ENCODE measurements around the gene CARD10. TPM values are rescaled to one million over a fixed set of nuclear protein-coding genes. Genes with fewer than 3 reads are reported as not detected.

CARD10 gene
- total RNA-seq, 1 experiment from 2014 or later, result 0.26 TPM

DNA sequence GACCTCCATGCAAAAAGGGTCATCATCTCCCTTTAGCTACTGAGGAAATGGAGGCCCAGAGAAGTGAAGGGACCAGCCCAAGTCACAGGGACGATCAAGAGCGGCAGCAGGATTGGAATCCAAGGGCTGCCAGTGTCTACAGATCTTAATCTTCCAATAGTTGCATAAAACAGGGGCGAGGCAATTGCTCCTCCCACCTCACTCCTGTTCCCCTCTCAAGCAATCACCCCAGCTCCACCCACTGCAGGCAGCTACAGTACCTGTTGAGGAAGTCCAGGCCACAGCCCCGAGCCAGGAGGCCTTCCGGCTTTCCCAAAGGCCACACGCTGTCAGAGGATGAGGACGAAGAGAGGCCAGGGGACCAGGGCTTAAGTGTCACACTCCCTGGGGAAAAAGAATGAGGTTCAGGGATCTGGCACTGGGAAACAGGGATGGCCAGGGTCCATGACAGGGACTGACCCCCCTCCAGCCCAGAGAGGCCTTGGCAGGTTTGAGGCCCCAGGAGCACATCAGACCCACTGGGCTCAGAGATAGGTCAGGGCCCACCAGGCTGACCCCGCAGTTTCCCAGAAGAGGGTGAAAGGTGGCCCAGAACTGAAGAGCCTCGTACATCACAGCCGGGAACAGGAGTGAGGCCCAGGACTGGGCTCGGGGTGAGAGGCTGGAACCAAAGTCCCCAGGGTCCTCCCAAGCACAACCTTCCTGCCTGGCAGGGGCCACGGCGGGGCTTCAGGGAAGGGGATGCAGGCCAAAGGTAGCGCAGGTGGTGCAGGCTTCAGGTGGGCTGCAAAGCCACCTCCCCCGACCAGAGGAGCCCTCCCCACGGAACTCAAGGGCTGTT is 16.7 kb downstream of the CARD10 start:
- Histone ChIP-seq H3K4me1 (ENCODE audit: insufficient read depth, low read length, poor library complexity, severe bottlenecking) (no peaks in the 10 kb centered on the region), H3K9me3 (ENCODE audit: low read depth, low read length, poor library complexity, severe bottlenecking) (no peaks in the 10 kb centered on the region), H3K27ac (ENCODE audit: low read depth, low read length, poor library complexity, severe bottlenecking) (no peak overlapping the region), H3K27me3 (replicated peaks; ENCODE audit: insufficient read depth, low read depth, low read length, poor library complexity) (no peaks in the 10 kb centered on the region), H3K4me3 (ENCODE audit: low read depth, low read length, poor library complexity, severe bottlenecking) (no peak overlapping the region), H3K36me3 (ENCODE audit: insufficient read depth, low read length, poor library complexity, severe bottlenecking) (no peaks in the 10 kb centered on the region)
- CTCF ChIA-PET, result no interaction called here
- no TSS peak for BruUV-seq (replicated peaks)
- no peak for DNase-seq (ENCODE audit: low spot score)
- TF ChIP-seq EZH2 (IDR thresholded peaks at IDR 0.05; ENCODE audit: borderline replicate concordance, low read depth, low read length, poor library complexity, severe bottlenecking), result no peak
- POLR2A ChIA-PET (ENCODE audit: low non-redundant PET), result no interaction called here
- intact Hi-C loops (cut with micrococcal nuclease; ENCODE audit: unreplicated experiment), result no loop called here

DNA sequence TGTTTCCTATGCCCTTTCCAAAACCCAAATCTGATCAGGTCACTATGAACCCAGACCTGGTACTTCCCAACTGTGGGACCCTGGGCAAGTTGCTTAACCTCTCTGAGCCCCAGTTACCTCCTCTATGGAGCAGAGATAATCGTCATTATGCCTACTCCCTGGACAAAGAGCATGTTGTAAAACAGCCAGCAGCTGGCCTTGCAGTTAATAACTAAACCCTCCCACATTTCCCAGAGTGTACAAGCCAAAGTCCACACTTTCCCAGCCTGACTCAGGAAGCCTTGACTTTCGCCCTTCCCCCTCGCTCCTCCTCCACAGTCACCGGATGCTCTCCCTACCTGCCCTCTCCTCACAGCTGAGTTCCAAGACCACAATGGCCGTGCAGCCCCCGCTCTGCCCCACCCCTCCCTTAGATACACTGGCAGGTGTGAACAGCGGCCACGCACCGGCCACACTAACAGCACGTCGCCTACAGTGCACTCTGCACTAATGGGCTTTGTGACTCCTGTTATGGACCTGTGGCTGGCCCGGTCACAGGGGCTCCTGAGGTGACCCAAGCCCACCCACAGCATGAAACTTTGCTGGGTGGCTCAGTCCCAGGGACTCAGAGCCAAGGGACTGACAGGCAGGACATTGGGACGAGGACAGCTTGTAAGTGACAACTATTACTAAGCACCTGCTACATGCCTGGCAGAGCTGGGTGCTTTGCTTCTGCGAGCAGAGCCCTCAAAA is 17.4 kb downstream of the CARD10 start:
- H3K4me3 ChIP-seq (ENCODE audit: low read depth, low read length, poor library complexity, severe bottlenecking), result no peak overlapping the region
- H3K27ac ChIP-seq (ENCODE audit: low read depth, low read length, poor library complexity, severe bottlenecking), result no peak overlapping the region
- no peaks in the 10 kb centered on the region for H3K9me3 ChIP-seq (ENCODE audit: low read depth, low read length, poor library complexity, severe bottlenecking)
- no peaks in the 10 kb centered on the region for H3K27me3 ChIP-seq (replicated peaks; ENCODE audit: insufficient read depth, low read depth, low read length, poor library complexity)
- no peaks in the 10 kb centered on the region for H3K36me3 ChIP-seq (ENCODE audit: insufficient read depth, low read length, poor library complexity, severe bottlenecking)
- CTCF ChIA-PET, result no interaction called here
- no TSS peak for BruUV-seq (replicated peaks)
- intact Hi-C loops (cut with micrococcal nuclease; ENCODE audit: unreplicated experiment), result no loop called here
- H3K4me1 ChIP-seq (ENCODE audit: insufficient read depth, low read length, poor library complexity, severe bottlenecking), result no peaks in the 10 kb centered on the region
- POLR2A ChIA-PET (ENCODE audit: low non-redundant PET), result no interaction called here
- TF ChIP-seq EZH2 (IDR thresholded peaks at IDR 0.05; ENCODE audit: borderline replicate concordance, low read depth, low read length, poor library complexity, severe bottlenecking), result no peak
- DNase-seq (ENCODE audit: low spot score), result no peak

DNA sequence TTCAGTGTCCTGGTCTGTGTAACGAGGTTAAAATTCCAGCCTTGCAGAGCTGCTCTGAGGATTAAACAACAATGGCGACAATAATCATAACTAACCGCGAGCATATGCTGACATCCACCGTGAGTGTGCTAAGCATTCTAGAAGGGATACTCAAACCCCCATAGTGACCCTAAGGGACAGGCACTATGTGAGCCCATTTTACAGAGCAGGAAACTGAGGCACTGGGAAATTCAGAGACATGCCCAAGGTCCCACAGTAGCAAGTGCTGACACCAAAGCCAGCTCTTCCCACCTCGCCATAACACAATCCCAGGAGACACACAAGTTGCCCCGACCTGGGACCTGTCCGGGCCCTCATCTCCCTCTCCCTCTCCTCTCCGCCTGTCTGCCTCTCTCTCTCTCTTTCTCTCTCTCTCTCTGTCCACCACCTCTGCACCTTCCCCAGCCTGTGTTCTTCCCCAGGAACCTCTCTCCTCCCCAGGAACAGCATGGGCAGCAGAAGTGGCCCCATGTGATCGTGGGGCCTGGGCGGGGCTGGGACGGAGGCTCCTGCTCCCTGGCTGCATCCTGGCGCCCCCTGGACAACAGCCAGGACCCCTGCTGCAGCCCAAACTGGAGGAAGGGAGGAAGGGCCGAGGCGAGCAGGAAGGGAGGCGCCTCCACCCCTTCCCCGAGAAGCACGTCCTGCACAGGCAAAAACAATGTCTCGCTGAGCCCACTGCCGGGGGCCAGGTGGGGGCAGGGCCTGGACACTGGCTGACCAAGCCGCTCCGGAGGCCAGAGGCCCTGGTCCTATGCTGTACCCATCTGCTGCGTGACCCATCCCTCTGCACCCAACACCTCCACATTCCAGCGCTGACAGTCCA is 18.2 kb downstream of the CARD10 start:
- H3K4me1 ChIP-seq (ENCODE audit: insufficient read depth, low read length, poor library complexity, severe bottlenecking), result no peaks in the 10 kb centered on the region
- H3K27ac ChIP-seq (ENCODE audit: low read depth, low read length, poor library complexity, severe bottlenecking), result no peak overlapping the region
- ChIA-PET POLR2A (ENCODE audit: low non-redundant PET) (no interaction called here), CTCF (interaction anchor here (0.6 kb wide), 1 partner anchor 169 kb away, joined by 3 read pairs; no protein-coding TSS in a partner anchor)
- no peaks in the 10 kb centered on the region for H3K27me3 ChIP-seq (replicated peaks; ENCODE audit: insufficient read depth, low read depth, low read length, poor library complexity)
- TF ChIP-seq, protein P1, sequence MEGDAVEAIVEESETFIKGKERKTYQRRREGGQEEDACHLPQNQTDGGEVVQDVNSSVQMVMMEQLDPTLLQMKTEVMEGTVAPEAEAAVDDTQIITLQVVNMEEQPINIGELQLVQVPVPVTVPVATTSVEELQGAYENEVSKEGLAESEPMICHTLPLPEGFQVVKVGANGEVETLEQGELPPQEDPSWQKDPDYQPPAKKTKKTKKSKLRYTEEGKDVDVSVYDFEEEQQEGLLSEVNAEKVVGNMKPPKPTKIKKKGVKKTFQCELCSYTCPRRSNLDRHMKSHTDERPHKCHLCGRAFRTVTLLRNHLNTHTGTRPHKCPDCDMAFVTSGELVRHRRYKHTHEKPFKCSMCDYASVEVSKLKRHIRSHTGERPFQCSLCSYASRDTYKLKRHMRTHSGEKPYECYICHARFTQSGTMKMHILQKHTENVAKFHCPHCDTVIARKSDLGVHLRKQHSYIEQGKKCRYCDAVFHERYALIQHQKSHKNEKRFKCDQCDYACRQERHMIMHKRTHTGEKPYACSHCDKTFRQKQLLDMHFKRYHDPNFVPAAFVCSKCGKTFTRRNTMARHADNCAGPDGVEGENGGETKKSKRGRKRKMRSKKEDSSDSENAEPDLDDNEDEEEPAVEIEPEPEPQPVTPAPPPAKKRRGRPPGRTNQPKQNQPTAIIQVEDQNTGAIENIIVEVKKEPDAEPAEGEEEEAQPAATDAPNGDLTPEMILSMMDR (conservative IDR thresholded peaks at IDR 0.05; ENCODE audit: low read depth, low read length), result no peak
- TF ChIP-seq EZH2 (IDR thresholded peaks at IDR 0.05; ENCODE audit: borderline replicate concordance, low read depth, low read length, poor library complexity, severe bottlenecking), result no peak
- intact Hi-C loops (cut with micrococcal nuclease; ENCODE audit: unreplicated experiment), result no loop called here
- BruUV-seq (replicated peaks), result no TSS peak
- H3K9me3 ChIP-seq (ENCODE audit: low read depth, low read length, poor library complexity, severe bottlenecking), result no peaks in the 10 kb centered on the region
- no peak for DNase-seq (ENCODE audit: low spot score)
- H3K36me3 ChIP-seq (ENCODE audit: insufficient read depth, low read length, poor library complexity, severe bottlenecking), result no peaks in the 10 kb centered on the region
- no peak overlapping the region for H3K4me3 ChIP-seq (ENCODE audit: low read depth, low read length, poor library complexity, severe bottlenecking)

Measured in A673 (cell line).